H54 (cell line): ENCODE measurements around the gene ACADVL.
A peak's percentile ranks its signal among the peaks of the same experiment; 100 is the strongest.

Source experiments
- DNase-seq: peaks from one replicate; pipeline ENCODE4 v3.0.0; 2011; ENCODE audit warnings: low spot score, mixed read lengths; ENCODE audit not compliant: insufficient read length
- FAIRE-seq: peaks from 3 replicates; lab custom pipeline; 2011; peaks lifted over from hg19 to GRCh38; lab: Jason Lieb, UNC
- POLR2A ChIP-seq: IDR thresholded peaks from 2 replicates; pipeline ENCODE4 v1.6.1; 2011; ENCODE audit warnings: low read depth, mild to moderate bottlenecking, low read length

The ACADVL gene

DNA sequence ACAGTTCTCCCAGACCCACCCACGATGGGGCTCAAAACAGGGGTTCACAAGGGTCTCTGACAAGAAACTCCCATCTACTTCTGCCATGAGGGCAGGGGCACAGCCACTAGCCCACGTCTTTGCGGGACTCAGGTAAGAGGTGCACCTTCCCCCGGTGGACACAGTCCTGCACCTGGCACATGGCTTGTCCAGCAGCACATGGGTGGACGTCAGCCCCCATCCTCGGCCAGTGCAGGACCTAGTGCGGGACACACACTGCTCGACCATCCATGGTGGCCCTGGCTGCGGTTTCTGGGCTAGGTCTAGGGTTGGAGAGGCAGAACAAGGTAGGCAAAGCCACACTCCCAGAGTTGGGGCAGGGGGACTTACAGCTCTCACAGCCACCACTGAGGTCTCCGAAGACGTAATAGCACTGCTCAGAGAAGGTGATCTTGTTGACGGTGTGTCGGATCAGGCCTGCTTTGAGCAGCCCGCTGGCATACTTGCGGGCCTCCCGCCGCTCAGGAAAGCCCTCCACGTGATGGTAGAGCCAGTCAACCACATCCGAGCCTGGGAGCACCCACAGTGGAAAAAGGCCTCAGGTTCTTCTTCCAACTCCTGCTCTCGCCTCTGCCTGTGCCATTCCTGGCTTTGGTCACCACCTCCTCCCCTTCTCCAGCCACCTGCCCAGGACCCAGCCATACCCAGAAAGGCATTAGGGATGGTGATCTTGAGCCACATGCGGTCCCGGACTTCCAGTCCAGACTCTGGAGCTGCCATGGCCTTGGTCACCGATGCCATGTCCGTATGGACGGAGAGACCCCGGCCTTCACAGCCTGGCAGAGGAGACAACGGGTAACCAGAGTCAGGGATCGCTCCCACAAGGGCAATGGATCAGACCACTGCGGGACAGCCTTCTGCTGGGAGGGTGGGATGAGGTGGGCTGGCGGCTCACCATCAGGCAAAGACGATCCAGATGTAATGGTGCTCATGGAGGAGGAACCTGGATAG, 7.3 kb downstream of the ACADVL start:
- FAIRE-seq (no peak), DNase-seq (no peak)
- TF ChIP-seq POLR2A: no peak

DNA sequence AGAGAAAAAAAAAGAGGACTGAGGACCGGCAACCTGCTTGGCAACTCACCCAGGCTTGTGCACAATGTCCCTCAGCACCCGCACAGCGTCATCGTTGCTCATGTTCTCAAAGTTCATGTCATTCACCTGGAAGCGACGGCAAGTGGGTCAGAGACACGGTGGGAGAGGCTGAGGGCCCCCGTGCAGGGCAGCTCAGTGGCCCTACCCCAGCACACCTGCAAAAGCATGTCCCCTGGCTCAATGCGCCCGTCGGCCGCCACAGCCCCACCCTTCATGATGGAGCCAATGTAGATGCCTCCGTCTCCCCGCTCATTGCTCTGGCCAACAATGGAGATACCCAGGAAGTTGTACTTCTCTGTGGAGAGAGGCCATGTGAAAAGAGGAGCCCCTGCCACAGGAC, 9.2 kb downstream of the ACADVL start:
- no peak for DNase-seq
- TF ChIP-seq POLR2A: no peak
- no peak for FAIRE-seq

DNA sequence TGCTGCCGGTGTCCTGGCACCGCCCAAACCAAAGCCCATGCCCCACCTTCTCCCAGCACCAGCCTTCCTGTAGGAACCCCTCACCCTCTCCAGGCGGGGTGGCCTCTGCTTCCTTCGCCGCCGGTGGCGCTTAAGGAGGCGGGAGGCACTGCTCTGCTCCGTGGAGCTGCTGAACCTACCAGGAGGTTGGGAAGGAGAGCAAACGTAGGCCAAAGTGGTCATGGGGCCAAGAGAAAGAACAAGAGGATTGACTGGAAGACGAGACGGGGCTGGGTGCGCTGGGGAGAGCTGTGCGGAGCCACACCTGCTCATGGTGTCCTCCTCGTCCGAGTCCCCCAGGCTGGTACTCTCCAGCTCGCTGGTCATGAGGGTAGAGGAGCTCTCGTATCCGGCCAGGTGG, 9.8 kb downstream of the ACADVL start:
- no peak for FAIRE-seq
- no peak for TF ChIP-seq POLR2A
- no peak for DNase-seq

DNA sequence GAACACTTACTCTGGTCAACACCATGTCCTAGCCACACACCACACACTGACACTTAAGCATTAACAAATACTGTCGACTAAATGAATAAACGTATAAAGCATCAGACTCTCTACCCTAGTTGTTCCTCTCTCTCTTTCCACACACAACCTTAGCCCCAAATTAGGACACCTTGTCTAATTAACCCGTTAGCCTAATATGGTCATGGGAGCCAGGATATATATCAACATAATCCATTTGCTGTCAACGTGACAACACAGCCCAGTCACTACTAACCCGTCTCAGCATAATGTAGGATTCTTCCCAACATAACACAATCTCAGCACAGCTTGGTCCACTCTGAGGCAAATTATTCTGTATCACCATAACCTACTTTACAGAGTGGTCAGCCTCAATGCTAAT, 12.4 kb downstream of the ACADVL start:
- FAIRE-seq: no peak

DNA sequence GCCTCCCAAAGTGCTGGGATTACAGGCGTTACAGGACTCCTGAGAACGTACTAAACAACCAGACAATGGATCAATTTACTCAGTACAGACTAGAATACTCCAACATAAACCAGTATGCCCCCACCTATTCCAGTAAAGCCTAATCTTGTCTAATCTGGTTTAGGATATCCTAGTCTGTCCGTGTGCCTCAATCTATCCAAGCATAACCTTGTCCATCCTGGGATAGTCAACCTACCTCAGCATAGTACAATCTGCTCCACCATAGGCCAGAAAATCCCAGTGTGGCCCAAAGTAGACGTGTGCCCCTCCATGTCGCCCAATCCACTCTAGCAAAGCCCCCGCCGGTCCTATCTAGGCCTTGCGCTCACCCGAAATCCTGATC, 14.0 kb downstream of the ACADVL start:
- no peak for DNase-seq
- no peak for FAIRE-seq
- TF ChIP-seq POLR2A: no peak

More for the DNA sequence above, 12.4 kb downstream of the ACADVL start:
- no peak for TF ChIP-seq POLR2A
- no peak for DNase-seq

DNA sequence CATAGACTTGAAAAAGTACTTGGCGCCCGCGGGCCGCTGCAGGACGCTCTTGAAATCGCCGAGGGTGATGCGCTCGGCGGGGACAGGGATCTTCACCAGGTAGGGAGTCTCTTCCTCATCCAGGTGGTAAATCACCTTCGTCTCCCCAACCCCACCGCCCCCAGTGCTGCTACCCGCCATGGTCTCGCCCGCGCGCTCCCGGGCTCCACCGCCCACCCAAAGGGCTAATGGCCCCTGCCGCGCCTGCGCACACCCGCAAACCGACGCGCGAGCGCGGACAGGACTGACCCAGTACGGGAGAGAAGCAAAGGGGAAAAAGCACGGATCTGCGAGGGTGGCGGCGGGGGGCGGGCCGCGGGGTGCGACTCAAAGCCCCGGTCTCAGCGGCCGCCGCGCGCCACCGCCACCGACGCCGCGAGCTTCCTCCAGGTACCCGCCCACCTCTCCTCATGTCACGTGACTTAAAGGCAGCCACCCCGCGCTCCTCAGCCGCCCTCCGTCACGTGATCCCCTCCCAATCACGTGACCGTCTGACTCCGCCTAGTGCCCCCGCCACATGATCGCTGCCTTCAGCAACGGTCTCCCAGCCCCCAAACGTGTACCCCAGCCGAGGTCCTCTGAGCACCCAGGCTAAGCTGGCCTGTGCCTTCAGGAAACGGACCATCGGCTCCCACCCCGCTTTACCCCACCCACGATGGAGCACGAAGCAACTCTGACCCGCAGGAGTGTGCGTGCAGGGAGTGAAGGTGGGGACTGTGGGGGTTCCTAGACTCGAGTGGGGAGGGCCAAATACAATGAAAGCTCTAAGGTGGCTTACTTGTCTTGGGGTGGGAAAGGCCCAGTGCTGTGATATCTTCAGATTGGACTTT, 14.6 kb downstream of the ACADVL start, which contains the start of gene DVL2:
DVL2 (minus strand) TSS at position 435 of the 869 bp plus-strand sequence; CDS start at position 180, 255 bp downstream.
- DNase-seq (peak; percentile 90), FAIRE-seq (peak; percentile 6)
- peak; percentile 51 for TF ChIP-seq POLR2A

DNA sequence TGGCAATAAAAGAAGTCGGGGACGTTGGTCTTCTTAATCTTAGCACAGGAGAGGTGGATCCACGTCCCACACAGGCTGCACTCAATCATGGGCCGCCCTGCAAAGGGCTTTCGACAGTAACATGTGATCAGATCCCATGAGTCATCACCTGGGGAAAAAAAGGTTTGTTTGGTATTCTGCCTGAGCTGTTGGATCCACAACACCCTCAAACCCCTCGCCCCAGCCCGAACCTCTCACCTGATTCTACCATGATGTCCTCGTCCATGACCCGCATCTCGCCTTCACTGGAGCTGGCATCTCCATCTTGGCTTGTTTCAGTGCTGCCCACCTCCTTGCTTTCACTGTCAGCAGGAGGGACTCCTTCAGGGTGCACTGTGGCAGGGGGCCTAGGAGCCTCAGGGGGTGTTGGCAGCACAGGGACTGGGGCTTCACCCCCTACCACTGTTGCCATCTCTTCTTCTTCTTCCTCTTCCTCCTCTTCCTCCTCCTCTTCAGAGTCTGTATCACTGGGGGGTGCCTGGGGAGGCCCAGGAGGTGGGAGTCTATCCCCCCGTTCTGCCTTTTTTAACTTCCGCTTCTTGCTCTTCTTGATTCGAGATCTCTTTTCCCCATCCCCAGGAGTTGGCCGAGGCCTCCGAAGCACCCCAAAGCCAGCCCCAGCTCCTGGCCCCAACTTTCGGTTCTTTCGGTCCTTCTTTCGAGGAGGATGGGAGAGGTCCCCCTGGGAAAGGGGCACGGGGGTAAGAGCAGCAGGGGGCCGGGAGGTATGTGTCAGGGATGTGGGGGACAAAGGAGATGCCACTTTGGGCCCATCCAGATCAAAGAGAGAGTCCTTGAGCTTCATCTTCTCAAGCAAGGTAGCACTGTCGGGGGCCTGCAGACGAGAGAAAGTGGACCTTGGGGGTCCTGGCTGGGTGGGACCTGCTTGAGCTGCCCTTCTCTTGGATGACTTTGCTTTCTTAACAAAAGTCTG, 16.2 kb downstream of the ACADVL start:
- no peak for DNase-seq
- no peak for FAIRE-seq
- no peak for TF ChIP-seq POLR2A

DNA sequence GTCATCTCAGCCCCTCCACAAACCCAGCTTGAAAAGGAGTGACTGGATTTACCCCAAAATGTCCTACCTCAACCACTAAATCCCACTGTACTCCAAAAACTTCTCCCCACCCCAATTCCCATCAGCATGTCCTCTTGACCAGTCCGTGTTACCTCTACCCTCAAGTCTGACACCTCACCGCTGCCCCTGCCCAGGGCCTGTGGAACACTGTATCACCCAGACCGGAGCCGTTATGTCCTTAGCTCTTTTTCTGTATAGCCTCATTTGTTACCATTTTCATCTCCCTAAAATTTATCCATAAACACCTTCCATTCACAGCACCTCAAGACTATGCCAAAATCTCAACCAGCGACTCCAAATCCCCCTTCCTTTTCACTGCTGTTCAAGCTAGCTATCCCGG, 17.1 kb downstream of the ACADVL start:
- no peak for TF ChIP-seq POLR2A
- FAIRE-seq: no peak

DNA sequence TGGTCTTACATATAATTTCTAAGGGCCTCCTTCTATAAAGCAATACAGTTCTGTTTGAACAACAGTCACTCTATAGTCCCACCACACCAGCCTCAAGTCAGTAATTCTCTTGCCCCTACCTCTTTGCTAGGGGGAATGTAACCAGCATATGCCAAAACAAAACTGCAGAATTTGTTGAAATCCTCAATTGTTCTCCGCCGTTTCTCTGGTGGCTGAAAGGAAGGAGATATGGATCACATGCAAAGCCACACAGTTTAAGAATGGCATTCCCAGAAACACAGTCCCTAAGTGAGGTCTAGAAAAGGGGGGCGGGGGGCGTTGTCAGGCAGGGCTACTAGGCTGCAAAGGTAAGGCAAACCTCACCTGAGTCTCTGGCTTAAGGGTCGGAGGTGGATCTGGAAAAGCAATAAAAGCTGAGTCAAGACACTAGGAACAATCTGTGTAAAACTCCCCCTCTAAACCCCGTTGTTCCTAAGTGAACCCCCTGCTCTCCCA, 17.6 kb downstream of the ACADVL start:
- TF ChIP-seq POLR2A: no peak

More for the DNA sequence above, 17.1 kb downstream of the ACADVL start:
- no peak for DNase-seq

DNA sequence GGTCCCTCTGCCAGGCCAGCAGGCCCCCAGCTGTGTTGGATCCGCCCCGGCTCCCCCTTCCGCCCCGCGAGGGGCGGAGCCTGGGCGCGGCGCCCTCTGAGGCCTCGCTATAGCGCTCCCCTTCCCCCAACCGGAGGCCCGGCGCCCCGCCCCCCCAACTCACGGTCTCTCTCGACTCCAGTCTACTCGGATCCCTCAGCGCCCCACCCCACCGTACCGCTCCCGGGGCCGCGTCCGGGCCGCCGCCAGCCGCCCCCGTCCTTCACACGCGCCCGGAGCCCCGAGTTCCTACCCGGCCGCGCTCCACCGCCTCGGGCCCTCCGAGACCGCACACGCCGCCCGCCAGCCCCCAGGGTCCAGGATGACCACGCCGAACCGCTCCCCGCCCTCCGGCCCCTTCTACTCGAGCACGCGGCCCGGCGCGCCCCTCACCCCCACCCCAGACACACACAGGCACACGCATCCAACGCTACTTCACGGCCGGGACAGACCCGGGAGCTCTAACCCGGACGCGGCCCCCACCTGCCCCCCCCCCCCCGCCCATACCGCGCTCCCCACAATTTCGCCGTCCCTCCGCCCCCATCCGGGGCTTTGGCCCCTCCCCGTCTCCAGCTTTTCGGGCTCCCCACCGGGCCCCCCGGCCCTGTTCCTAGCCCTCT, 18.2 kb downstream of the ACADVL start:
- TF ChIP-seq POLR2A: peak; percentile 41; the same call in 1 of the 2 replicates
- DNase-seq: no peak
- no peak for FAIRE-seq

More for the DNA sequence above, 17.6 kb downstream of the ACADVL start:
- DNase-seq: no peak
- FAIRE-seq: no peak

DNA sequence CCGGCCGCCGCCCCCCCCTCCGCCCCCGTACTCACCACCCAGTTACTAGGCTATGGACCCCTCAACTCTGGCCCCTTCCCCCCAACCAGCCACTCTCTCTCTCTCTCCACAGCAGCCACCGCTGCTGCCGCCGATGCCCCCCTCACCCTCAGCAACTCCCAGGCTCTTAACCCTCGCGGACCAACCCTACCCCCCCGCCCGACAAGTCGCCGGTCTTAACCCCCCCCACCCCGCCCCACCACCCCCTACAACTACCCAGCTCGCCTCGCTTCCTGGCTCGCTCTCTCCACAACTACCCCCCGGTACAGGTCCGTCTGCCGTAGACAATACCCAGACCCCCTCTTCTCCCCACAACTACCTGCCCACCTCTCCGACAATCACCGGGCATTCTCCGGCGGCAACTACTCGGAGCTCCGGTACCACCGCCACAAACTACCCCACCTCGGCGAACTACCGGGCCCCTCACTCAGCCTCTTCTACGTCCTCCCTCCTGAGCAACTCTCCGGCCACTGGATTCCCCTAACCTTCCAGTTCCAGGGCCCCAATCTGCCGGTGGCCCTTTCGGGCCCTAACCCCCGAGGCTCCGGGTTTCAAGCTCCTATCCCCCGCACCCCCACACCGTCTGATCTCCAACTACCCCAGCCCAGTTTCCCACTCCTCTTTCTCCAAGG, 18.8 kb downstream of the ACADVL start:
- TF ChIP-seq POLR2A: no peak
- FAIRE-seq: no peak
- DNase-seq: no peak
